WERI-Rb-1 (cell line): ENCODE data around the gene CDH5.

Experiments
- DNase-seq: peaks from one replicate; pipeline ENCODE4 v3.0.0-alpha.2; 2020
- H3K27ac ChIP-seq: fragments of 250-450 bp; sonication (Bioruptor Pico); 2 replicates; pipeline ENCODE4 v1.5.1; 2020; ENCODE audit warnings: mild to moderate bottlenecking, moderate library complexity
- H3K27me3 ChIP-seq: fragments of 250-450 bp; sonication (Bioruptor Pico); 2 replicates; pipeline ENCODE4 v1.5.1; 2021; ENCODE audit warnings: mild to moderate bottlenecking, low read depth, moderate library complexity; ENCODE audit not compliant: insufficient read depth, severe bottlenecking
- H3K36me3 ChIP-seq: fragments of 250-450 bp; sonication (Bioruptor Pico); 2 replicates; pipeline ENCODE4 v1.5.1; 2020; ENCODE audit warnings: mild to moderate bottlenecking, moderate library complexity
- H3K4me3 ChIP-seq: 2 replicates; pipeline ENCODE4 v1.5.1; 2011; ENCODE audit warnings: low read depth, mild to moderate bottlenecking, control low read depth, low read length
- H3K9me3 ChIP-seq: fragments of 250-450 bp; sonication (Bioruptor Pico); 2 replicates; pipeline ENCODE4 v1.5.1; 2021; ENCODE audit warnings: mild to moderate bottlenecking, moderate library complexity; ENCODE audit not compliant: severe bottlenecking
- TF ChIP-seq, protein P1 (sequence below): IDR thresholded peaks from 2 replicates; pipeline ENCODE4 v1.5.1; 2011; ENCODE audit warnings: low read depth, mild to moderate bottlenecking, control low read depth, inconsistent platforms, low read length

The CDH5 gene

GRCh38 chr16:66401610-66402009, 35.1 kb downstream of the CDH5 start:
- DNase-seq = no peak
- TF ChIP-seq, protein P1, sequence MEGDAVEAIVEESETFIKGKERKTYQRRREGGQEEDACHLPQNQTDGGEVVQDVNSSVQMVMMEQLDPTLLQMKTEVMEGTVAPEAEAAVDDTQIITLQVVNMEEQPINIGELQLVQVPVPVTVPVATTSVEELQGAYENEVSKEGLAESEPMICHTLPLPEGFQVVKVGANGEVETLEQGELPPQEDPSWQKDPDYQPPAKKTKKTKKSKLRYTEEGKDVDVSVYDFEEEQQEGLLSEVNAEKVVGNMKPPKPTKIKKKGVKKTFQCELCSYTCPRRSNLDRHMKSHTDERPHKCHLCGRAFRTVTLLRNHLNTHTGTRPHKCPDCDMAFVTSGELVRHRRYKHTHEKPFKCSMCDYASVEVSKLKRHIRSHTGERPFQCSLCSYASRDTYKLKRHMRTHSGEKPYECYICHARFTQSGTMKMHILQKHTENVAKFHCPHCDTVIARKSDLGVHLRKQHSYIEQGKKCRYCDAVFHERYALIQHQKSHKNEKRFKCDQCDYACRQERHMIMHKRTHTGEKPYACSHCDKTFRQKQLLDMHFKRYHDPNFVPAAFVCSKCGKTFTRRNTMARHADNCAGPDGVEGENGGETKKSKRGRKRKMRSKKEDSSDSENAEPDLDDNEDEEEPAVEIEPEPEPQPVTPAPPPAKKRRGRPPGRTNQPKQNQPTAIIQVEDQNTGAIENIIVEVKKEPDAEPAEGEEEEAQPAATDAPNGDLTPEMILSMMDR = no peak
- H3K36me3 ChIP-seq = no peaks in the 10 kb centered on the region
- H3K27ac ChIP-seq = no peak overlapping the region
- peaks cover 3% of the 10 kb centered on the region for H3K27me3 ChIP-seq
- H3K4me3 ChIP-seq = no peak overlapping the region
- no peaks in the 10 kb centered on the region for H3K9me3 ChIP-seq

DNA sequence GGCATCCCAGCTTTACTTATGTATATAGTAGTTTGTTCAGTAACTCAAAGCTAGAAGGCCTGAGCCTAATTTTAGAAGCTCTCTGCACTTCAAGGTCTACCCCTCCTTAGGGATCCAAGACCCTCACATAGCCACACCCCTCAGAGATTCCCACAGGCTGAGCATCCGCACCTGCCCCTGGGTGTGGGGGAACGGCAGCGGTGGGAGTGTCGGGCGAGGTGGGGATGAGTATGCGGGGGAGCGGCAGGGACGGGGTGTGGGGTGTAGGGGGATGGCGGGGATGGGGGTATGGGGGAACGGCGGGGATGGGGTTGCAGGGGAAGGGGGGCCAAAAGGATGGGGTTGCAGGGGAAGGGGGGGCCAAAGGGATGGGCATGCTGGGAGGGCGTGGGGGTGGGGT, 35.7 kb downstream of the CDH5 start:
- Histone ChIP-seq H3K9me3 (no peaks in the 10 kb centered on the region), H3K4me3 (no peak overlapping the region), H3K27me3 (peaks cover 3% of the 10 kb centered on the region), H3K27ac (no peak overlapping the region), H3K36me3 (no peaks in the 10 kb centered on the region)
- no peak for DNase-seq
- TF ChIP-seq, protein P1 = no peak

- H3K4me3 ChIP-seq = no peak overlapping the region
- TF ChIP-seq, protein P1 = no peak
- no peak for DNase-seq
- H3K27ac ChIP-seq = no peak overlapping the region
- no peaks in the 10 kb centered on the region for H3K36me3 ChIP-seq
- H3K27me3 ChIP-seq = peaks cover 3% of the 10 kb centered on the region
- no peaks in the 10 kb centered on the region for H3K9me3 ChIP-seq
Measured at GRCh38 chr16:66402591-66403230, 36.2 kb downstream of the CDH5 start.

DNA sequence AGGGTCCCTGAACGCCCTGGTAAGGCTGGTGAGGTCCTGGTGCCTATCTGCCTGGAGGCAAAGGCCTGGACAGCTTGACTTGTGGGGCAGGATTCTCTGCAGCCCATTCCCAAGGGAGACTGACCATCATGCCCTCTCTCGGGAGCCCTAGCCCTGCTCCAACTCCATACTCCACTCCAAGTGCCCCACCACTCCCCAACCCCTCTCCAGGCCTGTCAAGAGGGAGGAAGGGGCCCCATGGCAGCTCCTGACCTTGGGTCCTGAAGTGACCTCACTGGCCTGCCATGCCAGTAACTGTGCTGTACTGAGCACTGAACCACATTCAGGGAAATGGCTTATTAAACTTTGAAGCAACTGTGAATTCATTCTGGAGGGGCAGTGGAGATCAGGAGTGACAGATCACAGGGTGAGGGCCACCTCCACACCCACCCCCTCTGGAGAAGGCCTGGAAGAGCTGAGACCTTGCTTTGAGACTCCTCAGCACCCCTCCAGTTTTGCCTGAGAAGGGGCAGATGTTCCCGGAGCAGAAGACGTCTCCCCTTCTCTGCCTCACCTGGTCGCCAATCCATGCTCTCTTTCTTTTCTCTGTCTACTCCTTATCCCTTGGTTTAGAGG, 37.1 kb downstream of the CDH5 start:
- no peak overlapping the region for H3K4me3 ChIP-seq
- H3K27ac ChIP-seq = no peak overlapping the region
- H3K36me3 ChIP-seq = no peaks in the 10 kb centered on the region
- H3K9me3 ChIP-seq = no peaks in the 10 kb centered on the region
- TF ChIP-seq, protein P1 = no peak
- DNase-seq = no peak
- peaks cover 3% of the 10 kb centered on the region for H3K27me3 ChIP-seq

DNA sequence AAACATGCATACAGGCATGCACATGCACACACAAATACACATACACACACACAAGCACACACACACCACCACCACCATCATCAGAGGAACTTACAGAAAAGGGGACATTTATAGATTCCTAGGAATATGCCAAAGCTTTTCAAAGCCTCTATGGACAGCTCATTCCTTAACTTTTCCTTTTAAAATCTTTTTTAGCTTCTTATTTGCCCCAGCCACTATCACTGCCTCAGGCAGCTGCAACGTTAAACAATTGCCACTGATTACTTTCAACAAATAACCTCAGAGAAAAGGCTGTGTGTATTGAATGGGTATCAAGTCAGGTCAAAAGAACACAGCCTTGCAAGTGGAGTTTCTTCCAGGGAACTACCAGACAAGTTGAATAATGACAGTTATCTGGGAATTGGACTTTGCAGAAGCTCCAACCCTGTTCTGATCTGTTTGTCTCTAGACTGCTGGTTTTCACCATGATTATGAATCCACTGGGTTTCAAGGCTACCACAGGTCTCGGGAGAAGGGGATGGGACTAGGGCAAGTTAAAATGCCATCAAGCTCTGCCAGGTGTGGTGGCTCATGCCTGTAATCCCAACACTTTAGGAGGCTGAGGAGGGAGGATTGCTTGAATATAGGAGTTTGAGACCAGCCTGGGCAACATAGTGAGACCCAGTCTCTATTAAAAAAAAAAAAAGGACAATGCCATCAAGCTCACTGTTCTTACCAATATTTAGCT, 38.7 kb downstream of the CDH5 start:
- Histone ChIP-seq H3K36me3 (no peaks in the 10 kb centered on the region), H3K27ac (no peak overlapping the region), H3K9me3 (no peaks in the 10 kb centered on the region), H3K4me3 (no peak overlapping the region), H3K27me3 (peaks cover 3% of the 10 kb centered on the region)
- TF ChIP-seq, protein P1 = no peak
- no peak for DNase-seq
